CD4-positive, alpha-beta T cell treated with Interleukin-12 subunit alpha and Interleukin-12 subunit beta, for 1 hour (primary cell): ENCODE measurements around the gene MSMP.

Source experiments
- DNase-seq: peaks from one replicate; pipeline ENCODE4 v3.0.0-alpha.2; 2020

MSMP gene

GRCh38 chr9:35741740-35742139 is 12.3 kb downstream of the MSMP start:
- peak; percentile 22 for DNase-seq

DNA sequence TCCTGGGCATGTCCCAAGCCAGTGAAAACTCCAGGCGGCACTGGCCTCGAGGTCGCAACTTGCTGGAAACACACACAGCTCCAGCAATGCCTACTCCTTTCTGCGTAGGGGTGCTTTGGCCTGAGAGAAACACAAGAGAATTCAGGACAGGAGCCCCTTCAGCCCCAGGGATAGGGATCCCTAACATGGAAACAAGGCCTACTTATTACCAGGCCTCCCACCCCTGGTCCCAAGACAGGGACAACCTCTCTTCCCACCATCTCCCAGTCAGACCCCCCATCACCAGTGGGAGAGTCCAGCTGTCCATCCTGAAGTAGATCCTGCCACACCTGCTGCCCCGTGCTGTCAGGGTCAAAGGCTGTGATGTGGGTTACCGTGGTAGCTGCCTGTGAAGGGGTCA is 13.8 kb downstream of the MSMP start:
- DNase-seq, result no peak

GRCh38 chr9:35738924-35739323 is 15.2 kb downstream of the MSMP start:
- no peak for DNase-seq

GRCh38 chr9:35738186-35738585 is 15.9 kb downstream of the MSMP start:
- DNase-seq, result no peak

DNA sequence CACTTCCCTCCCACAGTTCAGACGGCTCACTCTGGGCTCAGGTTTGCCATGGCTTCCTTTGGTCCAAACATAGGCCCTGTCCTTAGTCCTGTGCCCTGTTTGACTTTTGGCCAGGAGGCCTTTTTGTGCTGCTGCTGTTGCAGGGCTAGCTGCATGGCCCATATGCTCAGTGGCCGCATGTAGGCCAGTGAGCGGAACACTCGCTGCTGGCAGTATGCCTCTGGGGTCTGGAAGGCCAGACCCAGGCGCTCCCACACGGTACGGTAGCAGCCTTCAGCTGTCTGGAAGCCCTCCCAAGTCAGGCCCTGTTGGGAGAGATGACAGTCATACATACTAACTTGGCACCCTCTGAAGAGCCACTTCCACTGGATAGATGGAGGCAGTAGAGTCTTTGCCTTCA is 16.9 kb downstream of the MSMP start:
- DNase-seq, result no peak

DNA sequence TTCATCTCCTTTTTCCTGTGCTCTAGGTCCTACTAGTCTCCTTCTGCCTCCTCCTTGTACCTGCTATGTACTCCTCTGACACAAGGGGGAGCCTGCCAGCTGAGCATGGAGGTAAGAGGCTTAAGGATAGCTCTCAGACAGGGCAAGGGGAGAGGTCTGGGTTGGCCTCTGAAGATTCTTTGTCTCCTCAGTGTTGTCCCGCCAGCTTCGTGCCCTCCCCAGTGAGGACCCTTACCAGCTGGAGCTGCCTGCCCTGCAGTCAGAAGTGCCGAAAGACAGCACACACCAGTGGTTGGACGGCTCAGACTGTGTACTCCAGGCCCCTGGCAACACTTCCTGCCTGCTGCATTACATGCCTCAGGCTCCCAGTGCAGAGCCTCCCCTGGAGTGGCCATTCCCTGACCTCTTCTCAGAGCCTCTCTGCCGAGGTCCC is 17.9 kb downstream of the MSMP start:
- peak; percentile 80 for DNase-seq

DNA sequence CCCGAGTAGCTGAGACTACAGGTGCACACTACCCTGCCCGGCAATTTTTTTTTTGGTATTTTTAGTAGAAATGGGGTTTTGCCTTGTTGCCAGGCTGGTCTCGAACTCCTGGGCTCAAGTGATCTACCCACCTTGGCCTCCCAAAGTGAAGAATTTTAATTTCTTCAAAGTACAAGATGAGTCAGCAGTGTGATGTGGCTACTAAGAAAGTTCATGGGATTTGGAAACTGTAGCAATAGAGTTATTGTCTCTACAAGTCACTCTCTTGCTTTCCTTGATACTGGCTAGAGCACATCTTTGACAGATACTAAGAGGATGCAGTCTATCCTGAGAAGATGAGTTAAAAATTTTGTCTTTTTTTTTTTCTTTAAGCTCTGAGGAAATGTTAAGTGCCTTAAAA is 20.0 kb downstream of the MSMP start:
- DNase-seq, result no peak

- DNase-seq, result peak; percentile 44
These were observed 21.1 kb downstream of the MSMP start for GRCh38 chr9:35732800-35733541.

- DNase-seq, result peak; percentile 98
These were observed 21.8 kb downstream of the MSMP start, which contains the start of the genes CREB3 and TLN1 for GRCh38 chr9:35732185-35732799. TSS of gene CREB3 (plus strand) at chr9:35732666. CDS start at chr9:35732773, 107 bp downstream. TSS of gene TLN1 (minus strand) at chr9:35732195. CDS start at chr9:35725694, 6,501 bp downstream.

- DNase-seq, result no peak
These were observed 22.5 kb downstream of the MSMP start for GRCh38 chr9:35731415-35732184.

DNA sequence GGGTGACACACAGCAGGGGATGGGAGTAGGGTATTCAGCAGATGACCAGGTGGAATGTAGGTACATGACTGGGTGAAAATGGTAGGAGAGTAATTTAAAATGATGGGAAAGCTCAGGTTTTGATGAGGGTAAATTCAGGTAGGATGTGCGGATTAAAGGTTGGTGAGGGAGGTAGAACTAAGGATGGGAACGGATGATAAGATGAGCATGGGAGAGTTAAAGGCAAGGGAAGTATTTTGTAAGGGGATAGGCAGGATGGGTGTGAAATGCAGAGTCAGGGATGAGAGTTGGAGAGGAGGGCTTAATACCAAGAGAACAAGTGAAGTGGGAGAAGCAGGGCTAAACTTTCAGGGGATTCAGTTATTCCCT is 23.6 kb downstream of the MSMP start:
- DNase-seq, result no peak

DNA sequence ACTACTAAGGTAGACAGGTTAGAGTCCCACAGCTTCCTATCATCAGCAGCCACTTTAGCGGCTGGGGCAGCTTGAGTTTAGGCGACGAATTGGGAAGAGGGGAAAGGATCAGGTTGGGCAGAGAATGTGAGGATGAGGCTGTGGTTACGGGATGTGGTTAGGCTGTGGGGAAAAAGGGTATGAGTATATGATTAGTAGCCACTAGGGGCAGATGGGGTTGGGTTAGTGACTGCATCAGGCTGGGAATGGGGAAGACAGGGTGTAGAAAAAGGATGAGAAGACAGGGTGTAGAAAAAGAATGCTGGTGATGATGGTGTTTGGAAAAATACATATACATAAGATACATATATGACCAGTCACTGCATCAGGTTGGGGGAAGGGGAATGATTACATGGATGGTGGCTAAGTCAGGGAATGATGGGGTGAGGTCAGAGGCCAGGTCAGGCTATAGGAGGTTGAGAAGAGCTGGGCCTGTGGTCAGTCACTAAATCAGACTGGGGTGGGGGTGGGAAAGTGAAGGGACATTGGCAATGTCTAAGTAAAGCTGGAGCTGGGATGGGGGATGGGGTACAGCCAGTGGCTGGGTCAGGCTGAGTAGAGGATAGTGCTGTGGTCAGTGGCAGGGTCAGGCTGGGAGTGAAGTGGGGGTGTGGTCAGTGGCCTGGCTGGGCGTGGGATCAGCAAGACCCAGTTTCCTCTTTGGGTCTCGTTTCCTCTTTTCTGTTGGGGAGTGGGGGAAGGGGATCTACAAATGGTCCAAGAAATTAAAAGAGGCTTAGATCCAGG is 24.2 kb downstream of the MSMP start:
- DNase-seq, result peak; percentile 56

- no peak for DNase-seq
These were observed 25.0 kb downstream of the MSMP start for GRCh38 chr9:35729101-35729500.

GRCh38 chr9:35728041-35728971 is 25.8 kb downstream of the MSMP start:
- DNase-seq, result peak; percentile 43

DNA sequence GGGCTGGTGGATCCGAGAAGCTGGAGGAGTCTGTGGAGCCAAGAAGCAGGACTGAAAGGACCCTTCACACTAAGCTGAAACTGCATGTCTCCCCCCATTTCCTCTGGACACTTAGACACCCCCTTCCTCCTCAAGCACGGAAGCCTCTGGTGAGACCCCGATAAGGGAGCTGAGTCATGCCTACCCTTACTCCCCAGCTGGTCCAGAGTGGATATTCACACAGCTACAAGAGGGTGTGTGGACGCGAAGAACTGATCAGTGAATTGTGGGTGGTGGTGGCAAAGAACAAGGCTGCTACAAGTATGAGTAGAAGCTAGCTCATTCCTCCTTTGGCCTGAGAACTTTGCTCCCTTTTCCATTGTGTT is 26.4 kb downstream of the MSMP start:
- DNase-seq, result no peak

GRCh38 chr9:35726931-35727330 is 27.1 kb downstream of the MSMP start:
- peak; percentile 39 for DNase-seq

DNA sequence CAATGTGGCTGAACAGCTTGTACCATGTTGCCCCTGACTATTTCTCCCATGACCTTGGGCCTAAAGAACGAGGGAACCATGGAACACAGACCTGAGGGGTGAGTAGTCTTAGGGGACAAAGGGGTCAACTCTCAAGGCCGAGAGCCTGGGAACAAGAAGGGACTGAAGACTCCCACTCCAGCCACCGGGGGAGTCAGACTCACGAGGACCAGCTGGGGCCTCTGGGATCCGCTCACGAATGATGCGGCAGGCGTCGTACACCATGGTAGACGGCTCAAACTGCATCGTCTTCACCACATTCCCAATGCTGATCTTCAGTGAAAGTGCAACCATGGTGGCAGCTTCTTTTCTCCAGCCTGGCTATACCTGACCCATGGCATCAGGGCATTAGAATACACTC is 28.7 kb downstream of the MSMP start:
- DNase-seq, result no peak

DNA sequence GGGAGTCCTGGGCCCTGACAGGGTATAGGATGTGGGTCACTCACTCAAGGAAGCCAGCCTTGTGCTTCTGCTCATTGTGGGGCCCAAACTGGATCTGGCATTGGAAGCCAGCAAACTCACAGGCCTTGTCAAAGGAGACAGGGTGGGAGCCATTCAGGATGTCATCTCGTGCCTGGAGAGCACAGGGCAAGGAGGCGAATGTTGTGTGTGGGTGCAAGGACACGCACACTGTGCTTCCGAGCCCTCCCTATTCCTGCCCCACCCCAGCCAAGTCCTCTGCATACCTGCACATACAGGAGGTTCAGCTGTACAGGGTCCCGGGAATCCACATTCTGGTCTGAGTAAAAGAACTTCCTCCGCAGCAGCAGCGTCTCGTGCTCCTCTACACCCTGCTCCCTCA is 30.2 kb downstream of the MSMP start:
- no peak for DNase-seq

DNA sequence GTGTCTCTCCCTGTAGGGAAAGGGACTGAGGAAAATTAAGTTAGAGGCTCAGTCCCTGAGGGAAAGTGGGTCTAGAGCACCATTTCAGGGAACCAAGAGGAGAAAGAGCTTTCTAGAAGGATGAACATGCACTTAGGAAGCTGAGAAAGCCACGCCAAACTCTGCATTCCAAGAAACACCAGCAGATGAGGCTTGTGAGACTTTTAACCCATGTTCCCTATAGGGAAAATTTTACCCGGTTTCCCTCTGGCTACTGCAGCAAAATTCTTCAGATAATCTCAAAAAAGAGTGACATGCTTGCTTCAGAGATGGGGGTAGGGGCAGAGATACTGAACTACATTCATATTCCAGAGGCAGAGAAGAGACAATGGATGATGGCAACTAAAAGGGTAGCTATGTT is 30.6 kb downstream of the MSMP start:
- DNase-seq, result no peak

DNA sequence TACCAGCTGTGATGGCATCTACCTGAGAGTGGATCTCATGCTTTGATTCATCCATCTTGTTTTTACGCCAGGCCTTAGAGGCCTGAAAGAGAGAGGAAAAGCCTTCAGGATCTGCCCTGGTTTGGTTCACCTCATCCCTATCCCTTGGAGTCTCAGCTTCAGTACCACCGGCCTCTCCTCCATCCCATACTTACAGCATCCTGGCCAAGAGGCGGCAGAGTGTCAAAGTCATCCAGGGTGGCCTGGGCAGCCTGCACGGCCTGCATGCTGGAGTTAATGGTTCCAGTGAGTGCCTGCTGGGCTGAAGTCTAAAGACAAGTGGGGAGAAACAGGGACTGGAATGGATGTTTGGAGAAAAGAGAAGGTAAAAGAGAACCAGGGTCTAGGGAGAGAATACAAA is 34.5 kb downstream of the MSMP start:
- DNase-seq, result no peak

DNA sequence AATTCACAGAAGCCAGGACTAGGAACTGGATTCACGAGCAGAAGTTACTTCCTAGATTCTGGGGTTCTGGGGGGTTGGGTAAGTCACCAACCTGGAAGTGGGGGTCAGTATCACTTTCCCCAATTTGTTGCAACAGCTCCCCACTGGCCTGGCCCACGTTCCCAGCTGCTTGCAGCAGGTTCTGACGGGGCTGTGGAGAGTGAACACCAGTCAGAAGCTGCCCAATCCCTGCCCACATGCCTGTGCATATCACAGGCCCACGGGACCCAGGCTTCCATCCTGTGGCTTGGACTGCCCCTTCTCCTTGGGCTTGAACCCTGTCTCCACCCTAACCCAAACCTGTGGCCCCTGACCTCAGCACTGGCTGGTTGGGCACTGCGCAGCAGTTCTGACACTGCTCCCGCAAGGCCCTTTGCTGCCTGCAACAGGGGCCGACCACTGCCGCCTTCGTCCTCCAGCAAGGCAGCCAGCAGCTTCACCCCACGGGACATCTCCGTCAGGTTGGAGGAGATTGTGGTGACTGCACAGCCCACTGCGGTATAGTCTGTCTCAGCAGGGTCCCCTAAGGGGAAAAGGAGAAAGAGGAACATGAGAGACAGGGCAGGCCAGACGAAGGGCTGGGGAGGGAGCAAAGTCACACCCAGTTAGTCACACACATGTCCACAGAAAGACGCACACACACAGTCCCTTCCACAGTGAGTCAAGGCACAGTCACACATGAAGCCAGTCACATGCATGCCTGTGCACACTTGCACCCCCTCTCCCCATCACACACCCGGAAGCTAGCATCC is 35.2 kb downstream of the MSMP start:
- DNase-seq, result no peak
